ENCODE data around the gene DDO. TPM values are rescaled to one million over a fixed set of nuclear protein-coding genes. Genes with fewer than 3 reads are reported as not detected.

DDO gene, protein sequence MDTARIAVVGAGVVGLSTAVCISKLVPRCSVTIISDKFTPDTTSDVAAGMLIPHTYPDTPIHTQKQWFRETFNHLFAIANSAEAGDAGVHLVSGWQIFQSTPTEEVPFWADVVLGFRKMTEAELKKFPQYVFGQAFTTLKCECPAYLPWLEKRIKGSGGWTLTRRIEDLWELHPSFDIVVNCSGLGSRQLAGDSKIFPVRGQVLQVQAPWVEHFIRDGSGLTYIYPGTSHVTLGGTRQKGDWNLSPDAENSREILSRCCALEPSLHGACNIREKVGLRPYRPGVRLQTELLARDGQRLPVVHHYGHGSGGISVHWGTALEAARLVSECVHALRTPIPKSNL
- total RNA-seq = 0.66 and 2.0 TPM in 2 replicates

DNA sequence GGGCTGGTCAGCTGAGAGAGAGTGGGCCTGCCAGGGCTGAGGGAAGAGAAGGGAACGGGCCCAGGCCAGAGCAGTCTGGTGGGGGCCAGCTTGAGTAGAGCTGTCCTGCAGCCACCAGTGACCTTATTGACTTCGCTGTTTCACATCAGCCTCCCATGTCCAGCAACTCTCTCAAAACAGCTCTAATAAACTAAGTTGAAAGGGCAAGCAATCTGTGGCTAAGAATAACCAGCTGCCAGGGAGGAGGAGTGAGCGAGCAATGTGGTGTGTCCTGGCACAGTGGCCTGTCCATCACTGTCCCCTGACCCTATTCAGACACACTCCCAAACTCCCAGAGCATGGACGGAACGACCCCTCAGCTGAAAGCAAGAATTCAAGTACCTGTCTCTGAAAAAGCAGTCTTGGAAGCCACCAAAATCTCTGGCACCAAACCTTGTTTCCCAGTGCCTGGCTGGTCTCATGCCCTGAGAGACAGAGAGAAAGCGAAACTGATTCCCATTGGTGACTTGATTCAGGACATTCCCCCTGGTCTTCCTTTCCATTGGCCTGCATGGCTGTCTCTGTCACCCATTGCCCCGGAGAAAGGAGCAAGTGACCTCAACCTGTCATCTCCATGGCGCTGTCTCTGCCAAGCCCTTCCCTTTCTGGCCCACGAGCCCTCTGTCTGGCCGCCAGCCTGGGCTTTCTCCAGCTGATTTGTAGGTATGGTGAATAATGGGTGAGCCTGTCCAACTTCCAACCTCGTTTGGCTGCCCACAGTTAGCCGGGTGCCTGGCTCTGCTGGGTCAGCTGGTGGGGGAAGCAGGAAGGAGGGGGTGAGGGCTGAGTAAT lies at the start of gene DDO:
Gene DDO, minus strand, starts transcription at position 490 of the 831 bp plus-strand sequence. CDS start 2,113 bp downstream, outside the sequence.

DNA sequence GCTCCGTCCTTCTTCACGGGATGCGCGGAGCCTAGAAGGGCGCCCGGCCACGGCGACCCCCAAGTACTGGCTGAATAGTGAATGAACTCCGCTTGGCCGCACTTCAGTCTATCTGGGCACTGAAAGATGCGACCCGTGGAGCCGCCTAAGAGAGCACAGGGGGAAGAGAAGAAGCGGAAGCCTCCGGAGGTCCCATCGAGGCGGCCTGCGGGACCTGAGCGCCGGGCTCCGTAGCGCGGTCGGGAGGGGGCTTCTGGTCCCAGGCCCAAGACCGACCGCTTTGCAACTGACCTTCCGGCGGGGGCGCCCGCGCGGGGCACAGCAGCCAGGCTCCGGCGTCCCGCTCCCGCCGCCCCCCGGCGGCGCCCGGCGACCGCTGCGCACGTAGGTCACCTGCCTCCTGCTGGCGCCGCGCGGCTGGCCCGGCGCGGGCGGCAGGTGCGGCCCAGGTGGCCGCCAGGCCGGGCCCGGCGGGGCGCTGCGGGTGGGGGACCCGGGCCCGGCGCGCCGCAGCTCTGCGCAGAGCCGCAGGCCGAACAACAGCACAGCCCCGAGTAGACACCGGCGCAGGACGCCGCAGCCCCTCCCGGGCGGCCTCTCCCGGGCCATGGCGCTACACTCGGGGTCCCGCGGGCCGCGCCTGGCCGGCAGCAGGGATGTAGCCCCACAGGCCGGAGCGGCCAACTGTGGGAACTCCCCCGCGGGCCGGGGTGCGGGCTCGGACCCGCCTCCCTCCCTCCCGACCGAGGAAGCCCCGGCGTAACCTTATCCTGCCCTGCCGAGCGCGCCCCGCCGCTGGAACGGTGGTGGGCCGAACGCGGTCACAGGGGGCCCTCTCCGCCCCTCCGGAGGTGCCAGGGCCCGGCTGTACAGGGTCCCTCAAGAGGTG lies 57.5 kb downstream of the DDO start, which contains the start of gene METTL24:
Gene METTL24, minus strand, starts transcription at position 686 of the 889 bp plus-strand sequence. Its CDS starts 77 bp downstream, at position 609.

Other genes starting within 250 kb of the DDO start
- 10.0 and 13.1 TPM in 2 replicates for gene WASF1, start 235.9 kb downstream of the DDO start, total RNA-seq
- 18.2 and 23.2 TPM in 2 replicates for gene CDC40, start 235.1 kb downstream of the DDO start, total RNA-seq
- gene METTL24, start 57.2 kb downstream of the DDO start, total RNA-seq = not detected in 2 replicates
- gene SLC22A16, start 61.0 kb upstream of the DDO start, total RNA-seq = not detected in 2 replicates